Adipose tissue (tissue), 3 donors: ENCODE results near the gene STAB1. TPM values are rescaled to one million over a fixed set of nuclear protein-coding genes. Genes with fewer than 3 reads are reported as not detected.

Experiments used
- H3K27ac ChIP-seq: one replicate; pipeline ENCODE4 v1.5.1; 2013; ENCODE audit warnings: low read depth, low read length
- WGBS, 3 donors: extraction: QIAGEN DNeasy Blood & Tissue Kit; methylation state at CpG; one replicate each; pipeline ENCODE4 v1.1.7; 2013; 5-methylcytosine and 5-hydroxymethylcytosine counted together
- polyA plus RNA-seq, 3 donors: library from polyadenylated mRNA; stranded (reverse); fragments of 200-250 nt; gene quantifications; one replicate each; pipeline ENCODE4 v1.2.3, GENCODE V29; 2013
- donor health status: healthy with polysubstance abuse.
- donor health status: Bipolar disorder and iron deficiency.
- donor health status: healthy.

STAB1 gene, protein sequence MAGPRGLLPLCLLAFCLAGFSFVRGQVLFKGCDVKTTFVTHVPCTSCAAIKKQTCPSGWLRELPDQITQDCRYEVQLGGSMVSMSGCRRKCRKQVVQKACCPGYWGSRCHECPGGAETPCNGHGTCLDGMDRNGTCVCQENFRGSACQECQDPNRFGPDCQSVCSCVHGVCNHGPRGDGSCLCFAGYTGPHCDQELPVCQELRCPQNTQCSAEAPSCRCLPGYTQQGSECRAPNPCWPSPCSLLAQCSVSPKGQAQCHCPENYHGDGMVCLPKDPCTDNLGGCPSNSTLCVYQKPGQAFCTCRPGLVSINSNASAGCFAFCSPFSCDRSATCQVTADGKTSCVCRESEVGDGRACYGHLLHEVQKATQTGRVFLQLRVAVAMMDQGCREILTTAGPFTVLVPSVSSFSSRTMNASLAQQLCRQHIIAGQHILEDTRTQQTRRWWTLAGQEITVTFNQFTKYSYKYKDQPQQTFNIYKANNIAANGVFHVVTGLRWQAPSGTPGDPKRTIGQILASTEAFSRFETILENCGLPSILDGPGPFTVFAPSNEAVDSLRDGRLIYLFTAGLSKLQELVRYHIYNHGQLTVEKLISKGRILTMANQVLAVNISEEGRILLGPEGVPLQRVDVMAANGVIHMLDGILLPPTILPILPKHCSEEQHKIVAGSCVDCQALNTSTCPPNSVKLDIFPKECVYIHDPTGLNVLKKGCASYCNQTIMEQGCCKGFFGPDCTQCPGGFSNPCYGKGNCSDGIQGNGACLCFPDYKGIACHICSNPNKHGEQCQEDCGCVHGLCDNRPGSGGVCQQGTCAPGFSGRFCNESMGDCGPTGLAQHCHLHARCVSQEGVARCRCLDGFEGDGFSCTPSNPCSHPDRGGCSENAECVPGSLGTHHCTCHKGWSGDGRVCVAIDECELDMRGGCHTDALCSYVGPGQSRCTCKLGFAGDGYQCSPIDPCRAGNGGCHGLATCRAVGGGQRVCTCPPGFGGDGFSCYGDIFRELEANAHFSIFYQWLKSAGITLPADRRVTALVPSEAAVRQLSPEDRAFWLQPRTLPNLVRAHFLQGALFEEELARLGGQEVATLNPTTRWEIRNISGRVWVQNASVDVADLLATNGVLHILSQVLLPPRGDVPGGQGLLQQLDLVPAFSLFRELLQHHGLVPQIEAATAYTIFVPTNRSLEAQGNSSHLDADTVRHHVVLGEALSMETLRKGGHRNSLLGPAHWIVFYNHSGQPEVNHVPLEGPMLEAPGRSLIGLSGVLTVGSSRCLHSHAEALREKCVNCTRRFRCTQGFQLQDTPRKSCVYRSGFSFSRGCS (N-terminal part only)
- 100 to 1,000 TPM in 2 of 3 donors, 10 to 100 TPM in 1; 22.6 to 199 (median 166) TPM for polyA plus RNA-seq

GRCh38 chr3:52494886-52495495, at the start of gene STAB1:
Gene STAB1 (plus strand): TSS chr3:52495338. CDS start chr3:52495414, 76 bp downstream.
- peak within 1 kb of the TSS; percentile 71 for H3K27ac ChIP-seq
- WGBS, 3 donors: 26 to 64% (median 33%) methylated on average over 25 of the region's 25 CpGs

GRCh38 chr3:52446042-52446441, 49.1 kb upstream of the STAB1 start:
- WGBS, 3 donors: 94 to 98% (median 97%) methylated on average over 4 of the region's 4 CpGs
- H3K27ac ChIP-seq: no peak overlapping the region

DNA sequence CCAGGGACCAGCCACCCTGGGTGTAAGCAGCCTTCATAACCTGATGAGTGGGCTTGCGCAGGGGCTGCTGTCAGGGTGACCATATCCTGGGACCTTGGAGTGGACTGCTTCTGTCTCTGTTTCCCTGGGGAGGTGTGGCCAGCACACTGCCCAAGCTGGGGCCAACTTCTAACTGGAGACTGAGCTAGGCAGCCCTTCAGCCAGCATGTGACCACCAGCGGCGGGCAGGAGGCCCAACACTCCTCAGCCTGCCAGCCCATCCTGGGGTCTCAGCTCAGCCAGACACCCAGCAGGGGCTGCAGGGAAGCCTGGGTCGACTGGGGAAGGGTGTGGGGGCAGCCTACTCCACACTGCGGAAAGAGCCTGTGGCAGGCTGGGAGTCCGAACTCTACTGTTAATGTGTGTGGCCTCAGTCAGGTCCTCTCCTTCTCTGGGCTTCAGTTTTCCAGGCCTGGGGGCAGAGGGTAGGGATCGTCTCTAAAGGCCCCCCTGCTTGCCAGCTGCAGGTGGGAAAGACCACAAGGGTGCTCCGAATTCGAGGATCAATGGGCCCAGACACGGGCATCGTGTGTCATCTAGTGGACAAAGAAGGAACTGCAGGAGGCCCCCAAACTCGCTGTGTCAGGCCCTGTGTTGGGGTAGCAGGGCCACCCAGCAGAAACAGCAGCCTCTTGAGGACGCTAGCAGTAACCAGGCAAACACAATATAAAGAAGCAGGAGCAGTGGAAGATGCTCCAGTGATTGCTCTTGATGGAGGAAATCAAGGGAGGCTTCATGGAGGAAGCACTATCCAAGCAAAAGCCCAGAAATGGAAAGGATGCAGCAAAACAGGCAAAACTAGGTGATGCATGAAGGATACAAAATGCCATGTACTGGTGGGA, 48.3 kb upstream of the STAB1 start:
- H3K27ac ChIP-seq: no peak overlapping the region
- WGBS, 3 donors: 36 to 39% (median 38%) methylated on average over 13 of the region's 13 CpGs

- WGBS, 3 donors: 65 to 84% (median 79%) methylated on average over 11 to 12 of the region's 12 CpGs
- no peak overlapping the region for H3K27ac ChIP-seq
Measured at GRCh38 chr3:52447512-52448355, 47.4 kb upstream of the STAB1 start.

DNA sequence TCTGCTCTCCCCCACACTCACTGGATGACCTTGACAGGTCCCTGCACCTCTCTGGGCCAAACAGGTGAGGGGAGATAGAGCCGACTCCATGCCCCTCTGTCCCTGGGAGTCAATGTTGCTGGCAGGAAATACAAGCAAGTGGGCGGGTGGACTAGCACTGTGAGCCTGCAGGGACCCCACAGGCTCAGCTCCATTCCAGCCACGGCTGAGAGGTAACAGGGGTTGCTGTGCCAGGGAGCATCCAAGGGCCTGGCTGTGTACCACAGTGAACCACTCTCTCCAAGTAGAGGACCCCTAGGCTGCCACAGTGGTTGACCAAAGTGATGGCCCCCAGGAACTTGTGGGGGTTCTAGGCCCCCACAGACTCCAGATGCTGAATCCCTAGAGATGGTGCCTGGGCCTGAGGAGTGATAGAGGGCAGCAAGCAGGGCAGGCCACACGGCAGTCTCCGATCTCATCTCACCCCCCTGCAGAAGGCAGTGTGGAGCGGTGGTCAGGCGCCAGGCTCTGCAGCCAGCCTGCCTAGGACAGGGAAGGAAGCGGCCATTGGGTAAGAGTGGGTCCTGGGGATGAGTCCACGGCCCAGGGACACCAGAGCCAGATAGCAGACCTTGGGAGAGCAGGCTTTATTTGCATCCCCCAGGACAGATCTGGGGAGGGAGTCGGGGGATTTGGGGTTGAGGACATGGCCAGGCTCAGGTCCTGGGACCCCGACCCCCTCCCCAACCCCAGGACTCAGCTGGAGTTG, 44.5 kb upstream of the STAB1 start:
- no peak overlapping the region for H3K27ac ChIP-seq
- 77 to 87% (median 80%) methylated on average over 11 of the region's 11 CpGs for WGBS, 3 donors

DNA sequence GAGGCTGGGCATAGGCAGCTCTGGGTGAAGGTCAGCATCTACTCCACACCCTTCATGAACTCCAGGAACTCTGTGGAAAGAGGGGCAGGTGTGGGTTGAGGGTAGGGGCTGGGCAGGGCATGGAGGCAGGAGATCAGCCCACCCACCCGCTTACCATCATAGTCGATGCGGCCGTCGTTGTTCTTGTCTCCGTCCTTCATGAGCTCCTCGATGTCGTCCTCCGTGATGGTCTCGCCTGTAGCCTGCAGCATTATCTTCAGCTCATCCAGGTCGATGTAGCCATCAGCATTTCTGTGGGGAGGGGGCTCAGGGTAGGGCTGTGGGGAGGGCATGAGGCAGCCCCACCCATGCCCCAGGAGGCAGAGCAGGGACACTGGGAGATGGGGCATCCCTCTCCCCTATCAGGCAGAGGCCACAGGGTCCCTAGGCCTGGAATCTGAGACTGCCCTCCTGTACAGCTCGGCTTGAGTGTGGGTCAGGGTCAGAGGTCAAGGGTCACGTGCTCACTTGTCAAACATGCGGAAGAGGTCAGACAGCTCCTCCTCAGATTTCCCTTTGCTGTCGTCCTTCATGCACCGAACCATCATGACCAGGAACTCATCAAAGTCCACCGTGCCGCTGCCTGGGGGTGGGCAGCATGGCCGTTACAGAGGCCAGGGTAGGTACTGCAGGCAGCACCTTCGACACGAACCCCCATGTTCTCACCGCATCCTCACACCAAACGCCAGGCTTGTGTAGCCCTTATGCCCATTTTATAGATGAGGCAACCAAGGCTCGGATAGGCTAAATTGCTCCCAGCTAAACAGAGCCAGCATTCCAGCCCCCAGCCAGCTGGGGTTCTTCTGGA, 43.7 kb upstream of the STAB1 start:
- 78 to 89% (median 85%) methylated on average over 24 of the region's 24 CpGs for WGBS, 3 donors

GRCh38 chr3:52452126-52452525, 43.0 kb upstream of the STAB1 start:
- H3K27ac ChIP-seq: no peak overlapping the region
- 90 to 93% (median 92%) methylated on average over 6 of the region's 6 CpGs for WGBS, 3 donors

More for the DNA sequence above, 43.7 kb upstream of the STAB1 start:
- no peak overlapping the region for H3K27ac ChIP-seq

GRCh38 chr3:52452570-52453221, 42.4 kb upstream of the STAB1 start:
- 73 to 85% (median 84%) methylated on average over 11 of the region's 11 CpGs for WGBS, 3 donors

GRCh38 chr3:52453496-52454249, 41.5 kb upstream of the STAB1 start, which contains the start of gene TNNC1:
Gene TNNC1 (minus strand): TSS chr3:52454041. CDS start chr3:52454015, 26 bp downstream.
- WGBS, 3 donors: 67 to 76% (median 73%) methylated on average over 16 of the region's 16 CpGs
- H3K27ac ChIP-seq: no peak within 1 kb of the TSS

More at GRCh38 chr3:52452570-52453221, 42.4 kb upstream of the STAB1 start:
- H3K27ac ChIP-seq: no peak overlapping the region

DNA sequence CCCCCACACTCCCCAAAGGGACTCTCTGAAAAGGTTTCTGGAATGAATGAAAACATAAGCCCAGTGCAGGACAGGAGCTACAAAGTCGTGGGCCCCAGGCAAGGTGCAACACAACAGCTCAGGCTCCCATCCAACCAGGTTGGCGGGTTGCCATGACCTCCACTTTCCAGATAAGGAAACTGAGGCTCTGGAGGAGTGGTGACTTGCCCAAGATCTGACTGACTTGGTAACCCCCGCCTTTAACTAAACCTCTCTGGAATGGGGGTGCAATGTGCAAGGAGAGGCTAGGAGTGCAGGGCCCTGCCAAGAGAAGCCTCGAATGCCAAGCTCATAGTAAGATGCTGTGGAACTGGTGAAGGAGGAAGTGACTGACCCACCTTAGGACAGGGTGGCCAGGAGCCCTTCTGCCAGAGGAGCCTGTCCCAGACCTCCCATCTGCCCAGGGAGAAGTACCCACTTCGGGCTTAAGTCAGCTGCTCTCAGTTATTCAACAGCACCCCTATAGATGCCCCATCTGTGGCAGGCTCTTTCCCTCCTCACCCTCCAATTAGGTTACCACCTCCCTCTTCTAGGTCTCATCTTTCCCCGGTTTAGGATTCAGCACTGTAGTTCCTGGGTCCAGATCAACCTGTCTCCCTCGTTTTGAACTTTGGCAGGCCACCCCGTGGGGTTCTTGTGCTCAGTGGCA, 40.7 kb upstream of the STAB1 start:
- H3K27ac ChIP-seq: no peak overlapping the region
- 51 to 60% (median 58%) methylated on average over 8 of the region's 8 CpGs for WGBS, 3 donors

GRCh38 chr3:52454938-52455282, 40.2 kb upstream of the STAB1 start:
- H3K27ac ChIP-seq: no peak overlapping the region
- 33 to 43% (median 38%) methylated on average over 11 of the region's 11 CpGs for WGBS, 3 donors

GRCh38 chr3:52455283-52456168, 39.6 kb upstream of the STAB1 start, which contains the start of gene NISCH:
Gene NISCH (plus strand): TSS chr3:52455604. CDS start chr3:52455642, 38 bp downstream.
- H3K27ac ChIP-seq: no peak within 1 kb of the TSS
- 1% methylated on average over 76 to 86 of the region's 86 CpGs for WGBS, 3 donors
